ENCODE data around the gene CEP76.

Gene CEP76, protein sequence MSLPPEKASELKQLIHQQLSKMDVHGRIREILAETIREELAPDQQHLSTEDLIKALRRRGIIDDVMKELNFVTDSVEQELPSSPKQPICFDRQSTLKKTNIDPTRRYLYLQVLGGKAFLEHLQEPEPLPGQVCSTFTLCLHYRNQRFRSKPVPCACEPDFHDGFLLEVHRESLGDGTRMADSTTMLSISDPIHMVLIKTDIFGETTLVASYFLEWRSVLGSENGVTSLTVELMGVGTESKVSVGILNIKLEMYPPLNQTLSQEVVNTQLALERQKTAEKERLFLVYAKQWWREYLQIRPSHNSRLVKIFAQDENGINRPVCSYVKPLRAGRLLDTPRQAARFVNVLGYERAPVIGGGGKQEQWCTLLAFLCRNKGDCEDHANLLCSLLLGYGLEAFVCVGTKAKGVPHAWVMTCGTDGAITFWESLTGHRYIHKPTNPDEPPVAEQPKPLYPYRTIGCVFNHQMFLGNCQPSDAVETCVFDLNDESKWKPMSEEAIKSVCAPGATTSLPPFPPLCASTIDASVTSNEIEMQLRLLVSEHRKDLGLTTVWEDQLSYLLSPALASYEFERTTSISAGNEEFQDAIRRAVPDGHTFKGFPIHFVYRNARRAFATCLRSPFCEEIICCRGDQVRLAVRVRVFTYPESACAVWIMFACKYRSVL

DNA sequence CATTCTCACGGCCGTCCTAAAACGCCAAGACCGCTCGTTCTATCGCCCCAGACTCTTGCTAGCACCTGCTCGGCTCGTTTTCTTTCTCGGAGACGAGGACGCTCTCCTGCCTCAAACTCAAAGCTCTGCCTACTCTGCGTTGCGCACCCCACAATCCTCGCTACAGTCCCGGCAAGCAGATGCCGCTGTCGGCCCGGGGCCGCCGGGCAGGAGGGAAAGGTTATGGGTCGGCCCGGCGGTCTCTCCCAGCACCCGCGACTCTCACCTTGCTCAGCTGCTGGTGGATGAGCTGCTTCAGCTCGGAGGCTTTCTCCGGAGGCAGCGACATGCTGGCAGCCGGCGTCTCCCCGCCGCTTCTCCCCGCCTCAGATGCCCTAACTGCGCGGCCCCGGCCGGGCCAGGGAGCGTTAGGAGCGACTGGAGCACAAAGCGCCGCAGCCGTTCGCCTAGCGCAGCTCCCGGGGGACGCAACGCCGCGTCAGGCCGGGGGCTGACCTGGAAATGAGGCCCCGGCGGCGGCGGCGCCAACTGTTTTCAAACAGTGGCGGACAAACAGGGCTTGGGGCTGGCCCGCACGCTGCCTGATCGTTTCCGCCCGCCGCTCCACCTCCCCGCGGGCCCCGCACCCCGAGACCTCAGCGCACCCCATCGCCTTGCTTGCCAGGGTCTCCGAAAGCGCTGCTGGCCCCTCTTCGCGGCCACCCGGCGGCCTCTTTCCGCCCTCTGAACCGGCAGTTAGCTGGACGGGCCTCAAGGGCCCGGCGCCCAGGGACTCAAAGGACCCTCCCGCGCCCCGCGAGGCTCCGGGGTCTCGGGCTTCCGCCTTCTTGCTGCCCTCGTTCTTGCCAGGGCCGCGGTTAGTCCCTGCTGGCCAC, at the start of gene CEP76, which contains the start of gene PSMG2:
Gene CEP76 (minus strand): TSS at position 503 of the 875 bp plus-strand sequence. CDS start 175 bp downstream, at position 328.
Gene PSMG2 (plus strand): TSS at position 822 of the 875 bp plus-strand sequence. CDS start 66 bp downstream, outside the sequence.
- DNase-seq (ENCODE audit: low spot score): peak; percentile 79

DNA sequence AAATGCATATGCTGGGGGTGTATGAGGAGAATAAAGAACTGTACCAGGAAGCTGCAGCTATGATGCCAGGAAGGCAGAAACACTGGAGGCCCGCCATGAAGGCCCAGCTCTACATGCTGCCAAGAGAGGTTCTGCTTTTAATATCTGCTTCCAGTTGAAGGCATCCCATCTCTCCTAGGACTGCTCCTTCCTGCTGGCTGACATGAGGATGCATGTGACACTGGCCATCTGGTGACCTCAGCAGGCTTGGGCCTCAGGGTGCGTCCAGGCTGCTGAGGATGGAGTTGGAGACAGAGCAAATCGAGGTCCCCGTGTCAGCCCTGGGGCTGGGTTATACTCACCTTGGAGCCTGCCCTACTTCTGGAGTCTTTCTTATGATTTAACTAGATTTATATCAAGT, 49.4 kb upstream of the CEP76 start:
- DNase-seq (ENCODE audit: low spot score): no peak

DNA sequence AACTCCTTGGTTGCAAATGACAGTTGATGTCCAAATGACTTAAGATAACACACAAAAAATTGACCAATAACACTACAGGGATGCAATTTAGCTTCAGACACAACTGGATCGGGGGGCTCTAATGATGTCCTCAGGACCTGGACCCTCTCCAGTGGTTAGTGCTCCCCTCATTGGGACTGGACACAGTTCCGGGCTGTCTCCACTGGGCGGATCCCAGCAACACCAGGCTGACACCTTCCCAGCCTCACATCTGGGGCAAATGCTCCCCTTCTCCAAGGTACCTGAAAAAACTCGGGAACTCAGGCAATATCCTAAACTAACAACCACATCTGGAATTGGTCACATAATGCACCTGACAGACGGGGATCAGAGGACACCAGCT, 49.0 kb upstream of the CEP76 start:
- no peak for DNase-seq (ENCODE audit: low spot score)

DNA sequence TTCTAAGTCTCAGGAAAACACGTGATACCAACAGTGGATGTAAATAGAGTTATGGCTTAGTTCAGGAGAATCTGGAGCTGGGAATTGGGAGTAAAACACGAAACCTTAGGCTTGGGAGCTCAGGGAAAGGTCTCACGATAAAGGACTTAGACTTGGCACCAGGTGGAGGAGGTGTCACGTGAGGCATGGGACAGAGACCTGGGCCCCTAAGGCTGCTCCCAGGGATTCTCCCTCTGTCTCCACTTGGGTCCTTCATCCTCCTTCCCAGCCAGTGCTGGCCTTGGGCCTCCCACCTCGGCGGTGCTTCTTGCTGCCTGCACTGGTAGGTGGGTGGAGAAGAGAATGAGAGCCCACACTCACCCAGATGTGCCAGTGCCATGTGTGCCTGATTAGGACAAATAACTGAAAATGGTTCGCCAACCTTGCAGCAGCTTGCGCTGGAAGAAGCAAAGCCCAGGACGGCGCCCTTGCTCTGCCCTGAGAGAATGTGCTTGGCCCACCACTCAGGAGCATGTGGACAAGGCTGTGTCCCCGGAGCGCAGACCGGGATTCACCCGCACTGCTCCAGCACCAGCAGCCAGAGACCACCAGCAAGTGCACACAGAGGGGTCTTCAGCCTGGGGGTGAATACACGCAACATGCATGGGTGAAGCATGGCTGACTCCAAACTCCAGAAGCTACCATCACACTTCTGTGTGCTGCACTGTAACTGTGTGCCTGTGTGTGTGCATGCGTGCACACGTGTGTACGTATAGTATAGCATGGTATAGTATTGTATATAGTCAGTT, 48.4 kb upstream of the CEP76 start:
- no peak for DNase-seq (ENCODE audit: low spot score)

DNA sequence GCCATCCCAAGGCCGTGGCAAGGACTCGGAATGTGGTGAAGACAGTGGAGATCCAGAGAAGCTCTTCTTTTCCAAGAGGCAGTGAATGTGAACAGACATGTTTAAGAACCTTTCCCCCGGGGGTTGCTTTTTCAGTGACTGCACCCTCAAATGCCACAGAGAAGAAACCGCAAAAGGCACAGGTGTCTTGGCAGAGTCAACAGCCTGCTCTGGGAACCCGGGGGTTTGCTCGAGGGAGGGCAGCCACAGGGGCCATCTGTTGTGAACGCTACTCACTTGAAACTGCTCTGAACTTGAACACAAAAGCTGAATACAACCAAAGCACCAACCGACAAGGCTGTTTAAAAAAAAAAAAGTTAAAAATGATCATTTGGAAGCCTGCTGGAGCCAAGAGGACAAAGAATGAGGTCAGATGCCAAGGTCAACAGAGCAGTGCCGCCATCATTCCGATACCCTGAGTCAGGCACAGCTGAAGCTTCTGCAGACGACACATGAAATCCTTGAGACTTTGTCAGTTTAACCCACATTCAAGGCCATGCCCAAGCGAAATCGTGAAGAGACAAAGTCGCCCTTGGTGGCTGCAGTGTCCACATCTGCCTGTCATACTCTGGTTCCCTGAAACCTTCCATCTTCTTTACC, 47.7 kb upstream of the CEP76 start:
- no peak for DNase-seq (ENCODE audit: low spot score)

DNA sequence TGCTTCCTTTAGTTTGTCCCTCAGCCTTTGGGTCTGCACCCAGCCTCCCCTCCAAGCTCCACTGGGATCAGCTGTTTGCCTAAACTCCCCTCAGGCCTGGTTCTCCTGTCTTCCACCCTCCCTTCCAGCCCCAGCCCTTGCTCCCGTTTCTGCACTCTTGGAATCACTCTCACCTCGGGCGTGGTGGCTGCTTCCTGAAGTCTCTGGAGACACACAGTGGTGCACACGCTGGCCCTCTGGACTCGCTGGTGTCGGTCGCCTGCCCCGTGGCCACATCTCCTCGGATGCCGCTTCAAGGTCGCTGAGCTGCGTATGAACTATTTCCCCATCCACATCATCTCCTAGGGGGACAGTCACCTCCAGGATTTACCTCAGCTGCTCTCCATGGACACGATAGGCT, 46.6 kb upstream of the CEP76 start:
- no peak for DNase-seq (ENCODE audit: low spot score)

DNA sequence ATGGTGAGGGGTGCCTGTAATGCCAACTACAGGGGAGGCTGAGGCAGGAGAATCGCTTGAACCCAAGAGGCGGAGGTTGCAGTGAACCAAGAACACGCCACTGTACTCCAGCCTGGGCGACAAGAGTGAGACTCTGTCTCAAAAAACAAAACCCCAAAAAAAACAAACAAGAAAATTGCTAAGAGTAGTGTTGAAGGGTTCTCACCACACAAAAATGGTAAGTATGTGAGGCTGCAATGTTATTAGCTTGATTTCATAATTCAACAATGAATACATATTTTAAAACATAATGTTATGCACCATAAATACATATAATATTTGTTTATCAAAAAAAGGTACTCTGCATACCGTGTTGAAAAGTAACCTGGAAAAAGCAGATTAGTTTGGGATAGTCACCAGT, 46.1 kb upstream of the CEP76 start:
- DNase-seq (ENCODE audit: low spot score): no peak

DNA sequence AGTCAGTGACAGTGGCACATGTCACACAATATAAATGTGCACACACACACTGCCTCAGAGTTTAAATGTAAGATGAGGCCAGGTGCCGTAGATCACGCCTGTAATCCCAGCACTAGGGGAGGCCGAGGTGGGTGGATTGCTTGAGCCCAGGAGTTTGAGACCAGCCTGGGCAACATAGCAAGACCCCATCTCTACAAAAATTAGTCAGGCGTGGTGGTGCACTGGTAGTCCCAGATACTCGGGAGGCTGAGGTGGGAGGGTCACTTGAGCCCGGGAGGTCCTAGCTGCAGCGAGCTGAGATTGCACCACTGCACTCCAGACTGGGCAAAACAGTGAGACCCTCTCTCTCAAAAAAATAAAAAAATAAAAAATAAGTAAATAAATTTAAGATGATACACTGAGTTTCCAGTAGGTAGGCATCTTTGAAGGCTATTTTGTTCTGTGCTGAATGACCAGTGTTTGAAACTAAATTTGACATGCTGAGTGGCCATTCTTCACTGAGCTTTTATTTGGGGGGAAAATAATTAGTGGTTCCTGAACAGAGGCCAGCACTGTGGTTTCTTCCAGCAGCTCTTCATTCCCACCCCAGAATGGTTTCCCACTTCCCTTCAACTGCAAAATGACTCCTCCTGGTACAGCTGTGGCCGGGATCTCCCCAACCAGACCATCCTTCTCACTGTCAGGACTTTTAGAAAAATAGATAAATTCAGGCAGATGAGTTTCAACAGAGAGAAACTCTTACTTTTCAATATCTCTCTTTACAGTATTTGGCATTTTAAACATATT, 45.2 kb upstream of the CEP76 start:
- DNase-seq (ENCODE audit: low spot score): no peak

DNA sequence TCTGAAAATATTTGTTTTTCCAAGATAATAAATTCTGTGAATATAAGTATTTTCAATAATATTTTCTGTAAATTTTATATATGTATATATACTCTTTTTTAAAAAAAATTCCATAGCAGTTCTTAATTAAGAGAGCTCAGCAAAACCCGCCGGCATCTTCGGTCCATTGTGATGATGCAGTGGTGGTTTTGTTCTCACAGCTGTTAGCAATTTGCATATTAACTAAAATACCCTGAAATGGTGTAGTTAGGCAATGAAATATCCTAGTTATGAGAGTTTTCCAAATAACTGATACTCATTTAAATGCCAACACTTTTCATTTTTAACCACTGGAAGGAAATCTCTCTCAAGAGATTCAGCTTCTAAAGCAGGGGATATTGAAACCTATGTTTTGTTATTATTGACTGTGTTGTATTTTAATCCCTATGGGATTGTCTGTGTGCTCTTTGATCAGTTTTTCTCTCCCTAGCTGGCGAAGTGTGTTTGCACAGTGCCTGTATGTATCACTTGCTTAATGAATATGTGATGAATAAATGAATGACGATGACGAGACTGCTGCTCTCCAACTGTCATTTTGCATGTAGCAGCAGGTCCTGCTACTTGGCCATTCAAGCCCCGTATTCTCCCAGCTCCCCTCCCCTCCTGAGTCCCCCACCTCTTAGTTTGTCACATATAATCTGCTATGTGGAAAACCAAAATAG, 42.7 kb upstream of the CEP76 start:
- DNase-seq (ENCODE audit: low spot score): no peak

DNA sequence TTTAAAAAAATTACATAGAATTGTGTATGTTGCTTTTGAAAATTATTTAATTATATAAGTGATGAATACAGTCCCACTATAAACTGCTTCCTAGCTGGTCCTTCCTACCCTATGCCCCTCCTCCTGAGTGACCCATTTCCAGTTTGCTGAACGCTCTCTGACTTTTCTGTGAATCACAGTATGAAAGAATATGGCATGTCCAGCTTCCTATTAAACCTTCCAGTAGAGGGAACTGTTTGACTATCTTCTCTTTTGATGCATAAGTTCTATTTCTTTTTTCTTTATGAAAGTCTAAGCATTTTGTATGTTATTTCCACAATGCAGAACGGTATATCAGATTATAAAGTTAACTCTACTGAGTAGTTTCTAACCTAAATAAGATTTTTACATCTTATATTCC, 41.6 kb upstream of the CEP76 start:
- DNase-seq (ENCODE audit: low spot score): peak; percentile 67

DNA sequence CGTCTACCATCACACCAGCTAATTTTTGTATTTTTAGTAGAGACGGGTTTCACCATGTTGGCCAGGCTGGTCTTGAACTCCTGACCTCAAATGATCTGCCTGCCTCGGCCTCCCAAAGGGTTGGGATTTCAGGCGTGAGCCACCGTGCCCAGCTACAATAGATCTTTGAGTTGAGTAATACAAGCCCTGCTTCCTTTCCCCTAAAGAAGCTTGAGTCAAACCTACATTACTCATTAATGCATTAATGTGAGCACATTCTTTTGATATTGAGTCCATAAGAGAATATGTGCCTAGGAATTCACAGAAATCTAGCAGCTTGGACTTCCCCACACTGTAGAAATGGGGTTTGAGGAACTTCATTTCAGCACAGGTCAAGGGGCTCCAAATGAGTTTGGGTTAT, 39.9 kb upstream of the CEP76 start:
- DNase-seq (ENCODE audit: low spot score): no peak

DNA sequence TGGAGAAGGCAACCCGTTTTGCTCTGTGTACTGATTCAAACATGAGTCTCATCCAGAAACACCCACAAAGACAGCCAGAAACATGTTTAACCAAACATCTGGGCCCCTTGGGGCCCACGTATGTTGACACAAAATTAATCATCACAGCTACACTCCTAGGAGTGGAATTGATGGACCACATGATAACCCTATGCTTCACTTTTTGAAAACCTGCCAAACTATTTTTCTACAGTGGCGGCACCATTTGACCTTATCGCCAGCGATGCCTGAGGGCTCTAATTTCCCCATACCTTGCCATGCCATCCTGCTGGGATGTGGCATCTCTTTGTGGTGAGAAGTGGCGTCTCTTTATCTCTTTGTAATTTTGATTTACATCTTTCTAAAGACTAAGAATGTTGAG, 38.8 kb upstream of the CEP76 start:
- DNase-seq (ENCODE audit: low spot score): no peak

DNA sequence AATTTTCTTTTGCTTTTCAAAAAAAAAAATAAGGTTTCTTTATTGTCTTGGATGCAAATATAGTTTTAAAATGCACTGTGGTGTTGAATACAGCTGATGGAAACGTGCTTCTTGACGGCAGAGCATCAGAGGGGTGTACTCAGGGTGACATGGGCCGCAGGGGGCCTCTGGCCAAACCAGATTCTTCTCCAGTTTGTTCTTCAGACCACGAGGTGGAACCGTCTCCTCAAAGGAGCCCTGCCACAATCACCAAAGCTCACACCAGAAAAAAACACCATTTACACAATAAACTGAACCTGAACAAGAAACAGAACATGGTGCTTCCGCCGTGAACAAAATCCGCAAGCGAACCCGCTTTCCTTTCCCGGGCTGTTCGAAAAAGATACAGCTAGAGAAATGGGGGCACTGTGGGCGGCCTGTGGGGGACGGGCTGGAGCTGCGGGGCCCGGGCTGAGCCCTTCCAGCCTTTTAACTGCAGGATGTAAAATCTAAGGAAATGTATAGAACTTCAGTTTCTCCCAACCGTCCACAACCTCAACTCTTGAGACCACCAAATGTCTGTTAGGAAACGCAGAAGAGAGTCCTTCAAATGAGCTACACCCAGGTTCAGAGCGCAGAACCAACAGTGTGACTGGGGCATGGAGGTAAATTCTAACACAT, 34.9 kb upstream of the CEP76 start:
- DNase-seq (ENCODE audit: low spot score): no peak

DNA sequence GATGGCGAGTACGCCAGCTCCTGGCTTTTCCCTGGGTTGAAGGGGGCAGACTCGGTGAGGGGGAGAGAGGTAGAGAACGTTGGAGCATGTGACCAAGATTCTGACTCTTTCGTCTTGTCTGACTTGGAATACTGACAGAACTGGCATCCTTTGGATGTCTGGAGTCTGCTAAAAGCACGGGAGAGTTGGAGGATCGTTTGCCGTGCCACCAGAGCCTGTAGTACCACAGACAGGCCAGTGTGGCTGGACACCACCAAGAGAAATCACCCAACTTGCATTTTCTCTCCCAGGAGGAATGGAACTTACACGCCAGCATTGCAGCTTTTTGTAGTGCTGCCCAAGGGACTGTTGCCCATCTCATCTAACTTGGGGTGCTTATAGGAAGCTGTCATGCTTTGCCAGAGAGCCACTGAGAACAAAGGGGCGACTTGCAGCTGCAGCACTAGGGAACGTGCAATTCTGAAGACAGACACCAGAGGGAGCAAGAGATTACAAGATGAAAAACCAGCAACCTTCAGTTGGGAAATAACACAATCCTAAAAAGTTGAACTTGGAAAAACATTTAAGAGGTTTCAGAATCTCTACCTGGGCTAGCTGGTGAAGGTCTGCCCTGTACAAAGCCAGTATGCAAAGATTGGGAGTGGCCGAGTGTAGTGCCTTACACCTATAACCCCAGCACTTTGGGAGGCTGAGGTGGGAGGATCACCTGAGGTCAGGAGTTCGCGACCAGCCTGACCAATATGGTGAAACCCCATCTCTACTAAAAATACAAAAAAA, 24.4 kb upstream of the CEP76 start:
- peak; percentile 80 for DNase-seq (ENCODE audit: low spot score)

DNA sequence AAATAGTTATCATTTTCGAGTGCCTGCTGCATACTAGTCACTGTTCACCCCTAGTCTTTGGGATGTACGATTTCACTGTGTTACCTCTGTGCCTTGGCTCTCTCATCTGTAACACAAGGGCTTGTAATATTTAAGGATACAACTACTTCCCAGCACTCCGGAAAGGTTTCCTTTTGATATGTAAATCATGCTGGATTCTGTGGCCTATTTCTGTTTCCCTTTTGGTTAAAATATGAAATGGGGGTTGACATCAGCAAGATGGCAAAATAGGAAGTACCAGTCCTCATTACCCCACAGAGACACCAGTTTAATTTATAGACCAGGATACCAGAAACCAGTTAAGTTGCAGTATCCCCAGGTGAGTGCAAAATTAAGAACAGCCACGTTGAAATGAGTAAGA, 23.8 kb upstream of the CEP76 start:
- no peak for DNase-seq (ENCODE audit: low spot score)

DNA sequence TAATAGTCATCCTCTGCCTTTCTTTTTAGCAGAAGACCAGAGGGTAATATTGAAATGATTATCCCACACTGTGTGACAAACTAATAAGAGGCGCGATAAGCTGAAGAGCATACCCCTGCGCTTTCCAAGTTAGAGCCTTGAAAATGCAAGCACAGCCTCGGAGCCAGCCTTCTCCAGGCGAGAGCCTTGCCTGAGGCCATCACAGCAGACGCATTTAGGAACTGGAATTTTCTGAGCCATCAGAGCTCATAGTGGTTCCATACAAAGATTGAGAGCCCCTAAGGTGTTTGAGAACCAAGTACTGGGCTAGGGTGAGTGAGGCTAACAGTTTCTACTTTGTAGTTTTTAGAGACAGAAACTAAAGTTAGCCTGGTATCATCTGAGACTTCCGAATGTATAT, 20.2 kb upstream of the CEP76 start:
- DNase-seq (ENCODE audit: low spot score): no peak

DNA sequence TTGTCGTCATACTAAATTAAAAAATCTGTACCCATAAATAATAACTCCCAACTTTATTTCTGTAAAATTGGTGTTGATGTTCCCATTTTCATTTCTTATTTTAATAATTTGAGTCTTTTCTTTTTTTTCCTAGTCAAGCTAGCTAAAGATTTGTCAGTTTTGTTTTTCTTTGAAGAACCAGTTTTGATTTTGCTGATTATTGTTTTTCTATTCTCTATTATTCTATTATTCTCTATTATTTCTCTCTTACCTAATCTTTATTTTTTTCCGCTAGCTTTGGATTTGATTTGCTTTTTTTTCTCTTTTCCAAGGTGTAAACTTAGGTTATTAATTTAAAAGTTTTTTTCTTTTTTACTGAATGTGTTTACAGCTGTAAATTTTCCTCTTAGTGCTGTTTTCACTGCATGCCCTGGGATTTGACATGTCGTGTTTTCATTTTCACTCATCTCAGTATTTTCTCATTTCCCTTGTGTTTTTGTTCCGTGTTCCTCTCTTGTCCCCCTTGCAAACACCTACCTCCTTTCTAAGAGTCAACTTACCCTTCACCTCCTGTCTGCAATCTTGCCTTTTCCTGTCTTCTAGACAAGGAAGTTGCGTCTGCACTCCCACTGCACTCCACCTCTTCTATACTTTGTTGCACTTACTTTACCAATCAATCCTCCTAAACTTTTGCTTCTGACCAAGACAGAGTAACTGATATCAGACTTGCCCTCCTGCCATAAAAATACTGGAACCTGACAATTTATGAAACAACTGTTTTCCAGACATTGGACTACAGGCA, 19.2 kb upstream of the CEP76 start:
- DNase-seq (ENCODE audit: low spot score): no peak

DNA sequence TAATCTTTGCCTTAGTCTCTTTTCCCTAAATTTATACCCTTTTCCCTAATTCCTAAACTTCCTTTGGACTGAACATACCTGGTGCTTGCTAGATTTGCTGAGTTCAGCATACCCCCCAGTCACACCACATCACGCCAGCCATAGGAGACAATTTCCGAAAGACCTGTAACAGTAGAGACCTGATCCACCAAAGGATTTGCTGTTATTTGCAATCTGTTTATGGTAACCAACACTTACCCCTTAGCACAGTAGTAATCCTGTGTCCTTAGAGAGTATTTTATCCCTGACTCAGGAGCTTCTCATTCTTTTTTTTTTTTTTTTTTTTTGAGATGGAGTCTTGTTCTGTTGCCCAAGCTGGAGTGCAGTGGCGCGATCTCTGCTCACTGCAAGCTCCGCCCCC, 8.9 kb upstream of the CEP76 start:
- no peak for DNase-seq (ENCODE audit: low spot score)

Data from pons (tissue), 1 donor.